Keratinocyte (primary cell): ENCODE results near the gene ACYP1. TPM values are rescaled to one million over a fixed set of nuclear protein-coding genes. Genes with fewer than 3 reads are reported as not detected.

ENCODE experiments used
- DNase-seq: peaks from one replicate; pipeline ENCODE4 v3.0.0-alpha.2; 2011; ENCODE audit warnings: low read depth, missing footprints, low spot score
- FAIRE-seq: peaks from 2 replicates; lab custom pipeline; 2011; peaks lifted over from hg19 to GRCh38; lab: Jason Lieb, UNC
- H2AFZ ChIP-seq: 2 replicates; pipeline ENCODE4 v1.6.0; 2012; ENCODE audit warnings: low read length, control low read depth, inconsistent platforms; ENCODE audit not compliant: control insufficient read depth
- H3K27ac ChIP-seq: 2 replicates; pipeline ENCODE4 v1.5.1; 2011; ENCODE audit warnings: low read length; ENCODE audit not compliant: control insufficient read depth, insufficient read depth
- H3K27me3 ChIP-seq: 3 replicates; pipeline ENCODE4 v1.6.0; 2011; ENCODE audit warnings: low read length; ENCODE audit not compliant: control insufficient read depth, insufficient read depth; ENCODE audit errors: extremely low read depth
- H3K36me3 ChIP-seq, 2 experiments: 2 replicates in 1 of 2; 3 replicates in 1 of 2; pipeline ENCODE4 v1.5.1; 2011; ENCODE audit warnings: low read length in 2 of 2, mild to moderate bottlenecking in 1 of 2; ENCODE audit not compliant: control insufficient read depth in 2 of 2, insufficient read depth in 2 of 2; ENCODE audit errors: extremely low read depth in 1 of 2
- H3K4me1 ChIP-seq: 3 replicates; pipeline ENCODE4 v1.5.1; 2011; ENCODE audit warnings: low read length; ENCODE audit not compliant: control insufficient read depth, insufficient read depth; ENCODE audit errors: extremely low read depth
- H3K4me2 ChIP-seq: 3 replicates; pipeline ENCODE4 v1.6.0; 2011; ENCODE audit warnings: low read depth, low read length; ENCODE audit not compliant: control insufficient read depth, insufficient read depth; ENCODE audit errors: extremely low read depth
- H3K4me3 ChIP-seq, 3 experiments: fragments of 200-600 bp in 1 of 3; sonication (generic) in 1 of 3; 2 replicates in 2 of 3; 3 replicates in 1 of 3; pipeline ENCODE4 v1.5.1; 2011 to 2016; ENCODE audit warnings: low read length in 3 of 3, mild to moderate bottlenecking in 3 of 3, control low read depth in 2 of 3, inconsistent platforms in 1 of 3, low read depth in 1 of 3, mixed read lengths in 1 of 3, mixed run types in 1 of 3, moderate library complexity in 1 of 3; ENCODE audit not compliant: control insufficient read depth in 2 of 3, insufficient read depth in 2 of 3; ENCODE audit errors: extremely low read depth in 1 of 3
- H3K79me2 ChIP-seq: 2 replicates; pipeline ENCODE4 v1.6.0; 2012; ENCODE audit warnings: low read length; ENCODE audit not compliant: control insufficient read depth, insufficient read depth
- H3K9ac ChIP-seq: 3 replicates; pipeline ENCODE4 v1.6.0; 2011; ENCODE audit warnings: low read length; ENCODE audit not compliant: control insufficient read depth, insufficient read depth; ENCODE audit errors: extremely low read depth
- H3K9me1 ChIP-seq: 3 replicates; pipeline ENCODE4 v1.6.0; 2011; ENCODE audit warnings: low read length; ENCODE audit not compliant: control insufficient read depth, insufficient read depth; ENCODE audit errors: extremely low read depth
- H3K9me3 ChIP-seq: 2 replicates; pipeline ENCODE4 v1.5.1; 2012; ENCODE audit warnings: low read depth, low read length; ENCODE audit not compliant: control insufficient read depth
- H4K20me1 ChIP-seq: 3 replicates; pipeline ENCODE4 v1.6.0; 2011; ENCODE audit warnings: low read length; ENCODE audit not compliant: control insufficient read depth, insufficient read depth; ENCODE audit errors: extremely low read depth
- CTCF ChIP-seq, 3 experiments: IDR thresholded peaks in 1 of 3; conservative IDR thresholded peaks in 1 of 3; optimal IDR thresholded peaks in 1 of 3; 2 replicates in 2 of 3; 3 replicates in 1 of 3; pipeline versions ENCODE3 to v1.5.1; 2011; ENCODE audit warnings: low read length in 3 of 3, mild to moderate bottlenecking in 3 of 3, moderate library complexity in 2 of 3, control low read depth in 1 of 3, inconsistent platforms in 1 of 3; ENCODE audit not compliant: insufficient read depth in 2 of 3; ENCODE audit errors: extremely low read depth in 1 of 3
- EZH2 ChIP-seq: IDR thresholded peaks from one replicate; pipeline ENCODE4 v1.6.1; 2012; ENCODE audit warnings: inconsistent platforms, mild to moderate bottlenecking, low read length, moderate library complexity
- dilution Hi-C: fragments of 300-500 bp; cut with MboI; formaldehyde crosslinking; loops from one replicate; pipeline ENCODE4 v1.7.0; 2020; ENCODE audit warnings: low sequenced_read_pairs; ENCODE audit not compliant: extremely low pct_ligation_motif_present
- polyA plus RNA-seq, 5 experiments: library from polyadenylated mRNA; depleted of rRNA in 3 of 5; stranded (reverse) in 3 of 5; stranded (forward) in 1 of 5; unstranded in 1 of 5; fragments of >200 nt; gene quantifications; 1 replicate in 1 of 5; 2 replicates in 3 of 5; 3 replicates in 1 of 5; pipeline versions ENCODE4 v1.2.1 to v1.2.3, GENCODE V29; 2011 to 2012; ENCODE audit warnings: missing spikeins in 2 of 5, low read depth in 1 of 5, low replicate concordance in 1 of 5

ACYP1 gene
- polyA plus RNA-seq, 1 donor (not counting 4 experiments of a cell fraction or from before 2014, with no cell fraction given) = 32.9 TPM

DNA sequence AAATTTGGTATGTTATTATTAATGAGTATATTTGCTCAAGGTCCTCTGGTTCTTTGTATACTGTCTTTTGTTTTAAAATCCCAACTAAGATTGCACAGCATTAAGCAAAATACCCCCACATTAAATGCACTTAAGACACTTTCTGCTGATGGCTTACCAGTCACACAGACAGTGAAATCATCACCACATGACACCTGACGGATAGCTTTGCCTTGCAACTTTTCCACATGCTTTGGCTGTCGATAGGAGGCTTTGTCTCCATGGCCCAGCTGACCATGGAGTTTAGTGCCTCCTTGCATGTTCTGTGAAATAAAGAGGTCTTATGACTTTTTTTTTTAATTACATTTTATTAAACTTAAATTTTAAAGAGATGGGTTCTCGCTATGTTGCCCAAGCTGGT is 43.4 kb upstream of the ACYP1 start:
- Histone ChIP-seq H3K79me2 (no peaks in the 10 kb centered on the region), H3K27me3 (no peaks in the 10 kb centered on the region)
- TF ChIP-seq CTCF (optimal IDR thresholded peaks at IDR 0.05 in 1 of 3, IDR thresholded peaks at IDR 0.05 in 1 of 3, conservative IDR thresholded peaks at IDR 0.05 in 1 of 3; ENCODE audit: extremely low read depth in 1 of 3, insufficient read depth in 2 of 3, low read length in 3 of 3) = no peak
- TF ChIP-seq EZH2 = no peak

GRCh38 chr14:75101491-75101890 is 37.7 kb upstream of the ACYP1 start:
- Histone ChIP-seq H4K20me1 (no peaks in the 10 kb centered on the region), H2AFZ (no peak overlapping the region), H3K4me2 (no peak overlapping the region), H3K9me3 (no peaks in the 10 kb centered on the region), H3K27me3 (no peaks in the 10 kb centered on the region), H3K79me2 (no peaks in the 10 kb centered on the region), H3K27ac (no peak overlapping the region), H3K4me1 (no peaks in the 10 kb centered on the region), H3K4me3 (no peak overlapping the region), H3K36me3 (peaks cover 11 to 18% of the 10 kb centered on the region in 2 experiments), H3K9ac (no peak overlapping the region), H3K9me1 (no peaks in the 10 kb centered on the region)
- dilution Hi-C loops = no loop called here
- DNase-seq = no peak
- TF ChIP-seq CTCF (optimal IDR thresholded peaks at IDR 0.05 in 1 of 3, IDR thresholded peaks at IDR 0.05 in 1 of 3, conservative IDR thresholded peaks at IDR 0.05 in 1 of 3; ENCODE audit: extremely low read depth in 1 of 3, insufficient read depth in 2 of 3, low read length in 3 of 3) (no peak), EZH2 (no peak)
- FAIRE-seq = no peak

More for the DNA sequence above, 43.4 kb upstream of the ACYP1 start:
- DNase-seq = no peak
- FAIRE-seq = peak; percentile 5
- Histone ChIP-seq H3K4me2 (no peak overlapping the region), H2AFZ (no peak overlapping the region), H3K36me3 (peaks cover 16 to 30% of the 10 kb centered on the region in 2 experiments), H3K9me1 (no peaks in the 10 kb centered on the region), H4K20me1 (no peaks in the 10 kb centered on the region), H3K4me3 (no peak overlapping the region), H3K9me3 (no peaks in the 10 kb centered on the region), H3K27ac (no peak overlapping the region), H3K9ac (no peak overlapping the region), H3K4me1 (no peaks in the 10 kb centered on the region)
- dilution Hi-C loops = no loop called here
